CD8-positive, alpha-beta memory T cell (primary cell): ENCODE data around the gene TSR2. TPM values are rescaled to one million over a fixed set of nuclear protein-coding genes. Genes with fewer than 3 reads are reported as not detected.

Source experiments
- CTCF ChIA-PET: fragments of 350-600 bp; sonication (Branson Sonifier 250); formaldehyde crosslinking; loops from one replicate; lab custom pipeline; 2021; ENCODE audit warnings: antibody characterized with exemption; lab: Charles Lee
- POLR2A ChIA-PET: fragments of 350-600 bp; sonication (Branson Sonifier 250); formaldehyde crosslinking; loops from one replicate; lab custom pipeline; 2021; ENCODE audit warnings: antibody characterized with exemption; lab: Charles Lee
- DNase-seq, 5 donors: peaks; one replicate each; pipeline versions ENCODE4 v3.0.0 to v3.0.0-alpha.2; 2020 to 2022; ENCODE audit warnings: mixed read lengths in 1 of 5
- H3K27ac ChIP-seq: one replicate; pipeline ENCODE4 v1.7.0; 2013; ENCODE audit warnings: low read depth, mild to moderate bottlenecking, low read length, moderate library complexity
- H3K27me3 ChIP-seq: 2 replicates; pipeline ENCODE4 v1.7.0; 2013; ENCODE audit warnings: low read length, mild to moderate bottlenecking; ENCODE audit not compliant: insufficient read depth, poor library complexity, severe bottlenecking
- H3K36me3 ChIP-seq: 2 replicates; pipeline ENCODE4 v1.7.0; 2013; ENCODE audit warnings: mild to moderate bottlenecking, low read length, moderate library complexity; ENCODE audit not compliant: insufficient read depth
- H3K4me1 ChIP-seq: 2 replicates; pipeline ENCODE4 v1.7.0; 2013; ENCODE audit warnings: mild to moderate bottlenecking, low read length, moderate library complexity; ENCODE audit not compliant: insufficient read depth
- H3K4me3 ChIP-seq: 2 replicates; pipeline ENCODE4 v1.7.0; 2013; ENCODE audit warnings: mild to moderate bottlenecking, low read length
- H3K9me3 ChIP-seq: 2 replicates; pipeline ENCODE4 v1.7.0; 2013; ENCODE audit warnings: mild to moderate bottlenecking, low read length
- H3K27ac Mint-ChIP-seq, 8 donors: one replicate each; pipeline ENCODE4 v1.8.0; 2020 to 2021; ENCODE audit warnings: mixed read lengths in 8 of 8, mild to moderate bottlenecking in 6 of 8, inconsistent platforms in 3 of 8, moderate library complexity in 3 of 8
- H3K27me3 Mint-ChIP-seq, 2 donors: one replicate each; pipeline ENCODE4 v1.8.0; 2020 to 2021; ENCODE audit warnings: mixed read lengths in 2 of 2, mild to moderate bottlenecking in 1 of 2, moderate library complexity in 1 of 2
- H3K36me3 Mint-ChIP-seq, 3 donors: one replicate each; pipeline ENCODE4 v1.8.0; 2020 to 2021; ENCODE audit warnings: mixed read lengths in 3 of 3, inconsistent platforms in 1 of 3, mild to moderate bottlenecking in 1 of 3
- H3K4me1 Mint-ChIP-seq, 3 donors: one replicate each; pipeline ENCODE4 v1.8.0; 2020 to 2021; ENCODE audit warnings: mixed read lengths in 3 of 3, inconsistent platforms in 1 of 3, mild to moderate bottlenecking in 1 of 3
- H3K4me3 Mint-ChIP-seq, 7 donors: one replicate each; pipeline ENCODE4 v1.8.0; 2020 to 2021; ENCODE audit warnings: mixed read lengths in 7 of 7, mild to moderate bottlenecking in 6 of 7, moderate library complexity in 4 of 7, inconsistent platforms in 2 of 7
- H3K9me3 Mint-ChIP-seq, 5 donors: one replicate each; pipeline ENCODE4 v1.8.0; 2020 to 2022; ENCODE audit warnings: mixed read lengths in 5 of 5, mild to moderate bottlenecking in 3 of 5, moderate library complexity in 2 of 5, inconsistent platforms in 1 of 5
- polyA plus RNA-seq: library from polyadenylated mRNA; unstranded; fragments of 300-500 nt; fragmentation: Illumina TruSeq; gene quantifications from one replicate; pipeline ENCODE4 v1.2.3, GENCODE V29; 2021
- total RNA-seq, 2 experiments: library from RNA; stranded (reverse); gene quantifications; one replicate each; pipeline ENCODE4 v1.2.3, GENCODE V29; 2021

The TSR2 gene
- total and polyA plus RNA-seq, 3 experiments from 2014 or later, result 53.5 to 67.7 (median 56.4) TPM

GRCh38 chrX:54419559-54420302 is 20.5 kb upstream of the TSR2 start:
- Mint-ChIP-seq H3K27me3 (peaks cover 26 to 37% of the 10 kb centered on the region in 2 donors), H3K9me3 (no peaks in the 10 kb centered on the region), H3K4me3 (no peak overlapping the region), H3K27ac (no peak overlapping the region), H3K36me3 (no peaks in the 10 kb centered on the region), H3K4me1 (peaks cover 8 to 9% (median 8%) of the 10 kb centered on the region in 3 donors)
- Histone ChIP-seq H3K36me3 (no peaks in the 10 kb centered on the region), H3K27ac (no peak overlapping the region), H3K4me1 (no peaks in the 10 kb centered on the region), H3K9me3 (no peaks in the 10 kb centered on the region), H3K27me3 (no peaks in the 10 kb centered on the region), H3K4me3 (no peak overlapping the region)
- no peak for DNase-seq
- CTCF ChIA-PET, result no interaction called here
- POLR2A ChIA-PET, result no interaction called here

- Histone ChIP-seq H3K9me3 (no peaks in the 10 kb centered on the region), H3K27ac (no peak overlapping the region), H3K4me3 (no peak overlapping the region), H3K4me1 (no peaks in the 10 kb centered on the region), H3K27me3 (no peaks in the 10 kb centered on the region), H3K36me3 (no peaks in the 10 kb centered on the region)
- Mint-ChIP-seq H3K27ac (no peak overlapping the region), H3K36me3 (no peaks in the 10 kb centered on the region), H3K4me3 (no peak overlapping the region), H3K27me3 (peaks cover 26 to 27% of the 10 kb centered on the region in 2 donors), H3K4me1 (no peaks in the 10 kb centered on the region), H3K9me3 (no peaks in the 10 kb centered on the region)
- CTCF ChIA-PET, result no interaction called here
- POLR2A ChIA-PET, result no interaction called here
- no peak for DNase-seq
Measured at GRCh38 chrX:54422168-54422567, 18.0 kb upstream of the TSR2 start.

- Histone ChIP-seq H3K27me3 (no peaks in the 10 kb centered on the region), H3K9me3 (no peaks in the 10 kb centered on the region), H3K36me3 (no peaks in the 10 kb centered on the region), H3K27ac (no peak overlapping the region), H3K4me3 (no peak overlapping the region), H3K4me1 (no peaks in the 10 kb centered on the region)
- H3K36me3 Mint-ChIP-seq, result no peaks in the 10 kb centered on the region
- no peaks in the 10 kb centered on the region for H3K9me3 Mint-ChIP-seq
- no peaks in the 10 kb centered on the region for H3K4me1 Mint-ChIP-seq
- ChIA-PET POLR2A (no interaction called here), CTCF (no interaction called here)
- peaks cover 26 to 27% of the 10 kb centered on the region in 2 donors for H3K27me3 Mint-ChIP-seq
- no peak for DNase-seq
- H3K27ac Mint-ChIP-seq, result peak overlapping the region in 1 of 8 donors; percentile 17
- H3K4me3 Mint-ChIP-seq, result no peak overlapping the region
Measured at GRCh38 chrX:54423161-54423888, 16.9 kb upstream of the TSR2 start.

- DNase-seq, result no peak
- H3K27me3 Mint-ChIP-seq, result peaks cover 15 to 17% of the 10 kb centered on the region in 2 donors
- Histone ChIP-seq H3K36me3 (no peaks in the 10 kb centered on the region), H3K4me1 (no peaks in the 10 kb centered on the region), H3K27me3 (no peaks in the 10 kb centered on the region), H3K4me3 (no peak overlapping the region), H3K27ac (no peak overlapping the region), H3K9me3 (no peaks in the 10 kb centered on the region)
- no peaks in the 10 kb centered on the region for H3K36me3 Mint-ChIP-seq
- H3K4me3 Mint-ChIP-seq, result no peak overlapping the region
- ChIA-PET CTCF (no interaction called here), POLR2A (no interaction called here)
- H3K4me1 Mint-ChIP-seq, result no peaks in the 10 kb centered on the region
- H3K9me3 Mint-ChIP-seq, result no peaks in the 10 kb centered on the region
- H3K27ac Mint-ChIP-seq, result no peak overlapping the region
Measured at GRCh38 chrX:54427837-54428424, 12.3 kb upstream of the TSR2 start.

GRCh38 chrX:54430519-54430918 is 9.7 kb upstream of the TSR2 start:
- Histone ChIP-seq H3K4me3 (no peak overlapping the region), H3K27me3 (no peaks in the 10 kb centered on the region), H3K27ac (no peak overlapping the region), H3K36me3 (no peaks in the 10 kb centered on the region), H3K9me3 (no peaks in the 10 kb centered on the region), H3K4me1 (no peaks in the 10 kb centered on the region)
- Mint-ChIP-seq H3K9me3 (no peaks in the 10 kb centered on the region), H3K27ac (peak overlapping the region in 1 of 8 donors; percentile 43), H3K27me3 (peaks cover 11 to 14% of the 10 kb centered on the region in 2 donors), H3K4me3 (no peak overlapping the region), H3K36me3 (no peaks in the 10 kb centered on the region), H3K4me1 (no peaks in the 10 kb centered on the region)
- ChIA-PET CTCF (no interaction called here), POLR2A (no interaction called here)
- no peak for DNase-seq

- POLR2A ChIA-PET, result no interaction called here
- DNase-seq, result no peak
- Histone ChIP-seq H3K36me3 (no peaks in the 10 kb centered on the region), H3K4me1 (no peaks in the 10 kb centered on the region), H3K4me3 (no peak overlapping the region), H3K27me3 (no peaks in the 10 kb centered on the region), H3K27ac (no peak overlapping the region), H3K9me3 (no peaks in the 10 kb centered on the region)
- peaks cover 0 to 12% of the 10 kb centered on the region in 2 donors for H3K27me3 Mint-ChIP-seq
- H3K36me3 Mint-ChIP-seq, result no peaks in the 10 kb centered on the region
- H3K4me1 Mint-ChIP-seq, result peaks cover 4 to 6% (median 5%) of the 10 kb centered on the region in 3 donors
- peak overlapping the region in 1 of 7 donors; percentile 54 for H3K4me3 Mint-ChIP-seq
- CTCF ChIA-PET, result no interaction called here
- H3K27ac Mint-ChIP-seq, result no peak overlapping the region
- peaks cover 0 to 2% (median 0%) of the 10 kb centered on the region in 5 donors for H3K9me3 Mint-ChIP-seq
Measured at GRCh38 chrX:54435121-54435520, 5.1 kb upstream of the TSR2 start.

- Mint-ChIP-seq H3K27me3 (peaks cover 0 to 7% of the 10 kb centered on the region in 2 donors), H3K9me3 (peaks cover 0 to 2% (median 0%) of the 10 kb centered on the region in 5 donors), H3K4me1 (peaks cover 21 to 34% (median 26%) of the 10 kb centered on the region in 3 donors), H3K4me3 (peak overlapping the region in 1 of 7 donors; percentile 76), H3K36me3 (peaks cover 0 to 49% (median 0%) of the 10 kb centered on the region in 3 donors), H3K27ac (peak overlapping the region in 2 of 8 donors; percentile 1 to 15)
- POLR2A ChIA-PET, result no interaction called here
- H3K4me3 ChIP-seq, result no peak overlapping the region
- CTCF ChIA-PET, result no interaction called here
- no peaks in the 10 kb centered on the region for H3K9me3 ChIP-seq
- no peak for DNase-seq
- no peaks in the 10 kb centered on the region for H3K27me3 ChIP-seq
- peaks cover 6% of the 10 kb centered on the region for H3K36me3 ChIP-seq
- peaks cover 15% of the 10 kb centered on the region for H3K4me1 ChIP-seq
- no peak overlapping the region for H3K27ac ChIP-seq
Measured at GRCh38 chrX:54442790-54443189, 2.6 kb downstream of the TSR2 start.

GRCh38 chrX:54444752-54445151 is 4.5 kb downstream of the TSR2 start:
- Mint-ChIP-seq H3K4me3 (no peak overlapping the region), H3K4me1 (peaks cover 21 to 32% (median 24%) of the 10 kb centered on the region in 3 donors), H3K36me3 (peaks cover 0 to 56% (median 0%) of the 10 kb centered on the region in 3 donors), H3K9me3 (peaks cover 0 to 2% (median 0%) of the 10 kb centered on the region in 5 donors), H3K27me3 (peaks cover 0 to 4% of the 10 kb centered on the region in 2 donors), H3K27ac (no peak overlapping the region)
- ChIA-PET CTCF (no interaction called here), POLR2A (no interaction called here)
- Histone ChIP-seq H3K27me3 (no peaks in the 10 kb centered on the region), H3K36me3 (peaks cover 6% of the 10 kb centered on the region), H3K9me3 (no peaks in the 10 kb centered on the region), H3K27ac (no peak overlapping the region), H3K4me3 (no peak overlapping the region), H3K4me1 (peaks cover 15% of the 10 kb centered on the region)
- no peak for DNase-seq
